GM12872 (cell line): ENCODE data around the gene KLHL15.

Experiments
- CTCF ChIP-seq: IDR thresholded peaks from 3 replicates; pipeline ENCODE4 v1.5.1; 2011; ENCODE audit warnings: low read depth, mild to moderate bottlenecking, low read length, moderate library complexity; ENCODE audit not compliant: insufficient read depth

Gene KLHL15, protein sequence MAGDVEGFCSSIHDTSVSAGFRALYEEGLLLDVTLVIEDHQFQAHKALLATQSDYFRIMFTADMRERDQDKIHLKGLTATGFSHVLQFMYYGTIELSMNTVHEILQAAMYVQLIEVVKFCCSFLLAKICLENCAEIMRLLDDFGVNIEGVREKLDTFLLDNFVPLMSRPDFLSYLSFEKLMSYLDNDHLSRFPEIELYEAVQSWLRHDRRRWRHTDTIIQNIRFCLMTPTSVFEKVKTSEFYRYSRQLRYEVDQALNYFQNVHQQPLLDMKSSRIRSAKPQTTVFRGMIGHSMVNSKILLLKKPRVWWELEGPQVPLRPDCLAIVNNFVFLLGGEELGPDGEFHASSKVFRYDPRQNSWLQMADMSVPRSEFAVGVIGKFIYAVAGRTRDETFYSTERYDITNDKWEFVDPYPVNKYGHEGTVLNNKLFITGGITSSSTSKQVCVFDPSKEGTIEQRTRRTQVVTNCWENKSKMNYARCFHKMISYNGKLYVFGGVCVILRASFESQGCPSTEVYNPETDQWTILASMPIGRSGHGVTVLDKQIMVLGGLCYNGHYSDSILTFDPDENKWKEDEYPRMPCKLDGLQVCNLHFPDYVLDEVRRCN

DNA sequence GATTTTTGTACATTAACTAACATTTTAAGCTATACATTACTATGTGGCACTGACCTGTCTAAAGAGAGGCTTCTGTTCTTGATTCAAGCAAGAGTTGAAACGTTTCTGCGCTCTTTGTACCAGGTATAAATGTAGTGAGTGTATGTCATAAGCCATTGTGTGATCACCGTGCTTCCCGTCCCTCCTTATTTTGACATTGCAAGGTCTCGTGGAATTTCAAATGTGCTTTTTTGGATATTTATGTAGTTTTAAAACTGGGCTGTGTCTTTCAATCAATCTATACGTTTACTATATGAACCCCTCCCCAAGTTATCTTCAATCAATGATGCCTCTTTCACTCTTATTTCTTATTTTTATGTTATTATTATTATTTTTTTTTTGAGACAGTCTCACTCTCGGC is at the start of gene KLHL15:
TSS of gene KLHL15 (minus strand) at position 101 of the 400 bp plus-strand sequence. CDS start 20,493 bp downstream, outside the sequence.
- TF ChIP-seq CTCF = no peak

DNA sequence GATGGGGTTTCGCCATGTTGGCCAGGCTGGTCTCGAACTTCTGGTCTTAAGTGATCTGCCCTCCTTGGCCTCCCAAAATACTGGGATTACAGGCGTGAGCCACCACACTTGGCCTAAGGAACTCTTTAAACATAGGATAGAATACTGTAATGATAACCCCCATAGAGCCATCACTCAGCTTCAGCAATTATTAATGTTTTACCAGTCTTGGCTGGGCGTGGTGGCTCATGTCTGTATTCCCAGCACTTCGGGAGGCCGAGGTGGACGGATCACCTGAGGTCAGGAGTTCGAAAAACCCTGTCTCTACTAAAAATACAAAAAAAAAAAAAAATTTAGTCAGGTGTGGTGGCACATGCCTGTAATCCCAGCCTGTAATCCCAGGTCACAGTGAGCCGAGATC is 42.9 kb upstream of the KLHL15 start:
- no peak for TF ChIP-seq CTCF

DNA sequence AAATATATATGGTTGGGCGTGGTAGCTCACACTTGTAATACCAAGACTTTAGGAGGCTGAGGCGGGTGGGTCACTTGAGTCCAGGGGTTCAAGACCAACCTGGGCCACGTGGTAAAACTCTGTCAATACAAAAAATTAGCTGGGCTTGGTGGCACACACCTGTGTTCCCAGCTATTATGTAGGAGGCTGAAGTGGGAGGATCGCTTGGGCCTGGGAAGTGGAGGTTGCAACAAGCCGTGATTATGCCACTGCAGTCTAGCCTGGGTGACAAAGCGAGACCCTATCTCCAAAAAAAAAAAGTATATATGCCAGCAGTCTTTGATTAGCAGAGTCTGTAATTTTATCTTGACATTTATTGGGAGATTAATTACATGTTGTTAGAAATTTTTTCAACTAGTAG is 36.5 kb upstream of the KLHL15 start:
- TF ChIP-seq CTCF = no peak

GRCh38 chrX:24055043-24055356 is 28.0 kb upstream of the KLHL15 start:
- TF ChIP-seq CTCF = no peak

DNA sequence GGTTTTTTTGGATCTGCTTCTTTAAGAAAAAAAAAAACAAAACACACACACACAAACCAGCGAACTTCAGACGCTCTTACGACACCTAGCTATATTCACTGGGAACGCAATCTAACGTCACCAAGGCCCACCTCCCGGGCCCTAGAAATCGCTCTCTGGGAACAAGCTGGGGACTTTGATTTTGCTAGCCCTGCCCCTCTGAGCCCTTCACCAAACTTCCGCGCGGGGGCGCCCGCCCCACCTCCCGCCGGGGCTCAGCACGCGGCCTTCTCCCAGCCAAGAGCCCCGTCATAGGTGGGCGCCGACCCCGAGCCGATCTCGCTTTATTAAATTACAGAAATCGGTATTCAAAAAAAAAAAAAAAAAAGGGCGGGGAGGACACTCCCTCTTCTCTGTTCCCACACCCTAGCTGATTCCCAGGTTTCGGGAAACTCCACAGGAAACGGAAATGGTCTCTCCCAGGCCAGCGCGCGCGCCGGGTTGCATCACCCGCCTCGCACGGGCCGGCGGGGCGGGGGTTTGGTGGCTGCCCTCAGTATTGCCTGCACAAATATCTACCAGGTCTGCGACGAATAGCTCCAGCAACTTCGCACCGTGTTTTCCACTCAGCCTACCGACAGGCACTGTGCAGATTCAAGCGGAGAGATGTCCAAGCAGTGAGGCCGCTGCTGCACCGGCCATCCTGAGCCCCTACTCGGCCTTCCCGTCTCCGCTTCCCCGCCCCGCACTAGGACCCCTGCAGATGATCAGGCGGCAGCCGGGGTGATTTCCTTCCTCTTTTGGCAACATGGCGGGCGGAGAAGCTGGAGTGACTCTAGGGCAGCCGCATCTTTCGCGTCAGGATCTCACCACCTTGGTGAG is 27.4 kb upstream of the KLHL15 start, which contains the start of gene EIF2S3:
TSS of gene EIF2S3 (plus strand) at position 775 of the 861 bp plus-strand sequence. CDS start at position 788, 13 bp downstream.
- peak; percentile 65 for TF ChIP-seq CTCF

DNA sequence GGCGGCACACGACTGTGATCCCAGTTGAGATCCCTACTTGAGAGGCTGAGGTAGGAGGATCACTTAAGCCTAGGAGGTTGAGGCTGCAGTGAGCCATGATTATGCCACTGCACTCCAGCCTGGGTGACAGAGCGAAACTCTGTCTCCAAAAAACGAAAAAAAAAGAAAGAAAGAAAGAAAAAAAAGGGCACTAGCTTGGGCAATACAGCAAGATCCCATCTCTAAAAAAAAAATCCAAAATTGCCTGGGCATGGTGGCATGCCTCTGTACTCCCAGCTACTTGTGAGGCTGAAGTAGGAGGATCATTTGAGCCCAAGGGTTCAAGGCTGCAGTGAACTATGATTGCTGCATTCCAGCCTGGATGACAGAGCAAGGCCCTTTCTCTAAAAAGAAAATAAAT is 10.7 kb upstream of the KLHL15 start:
- no peak for TF ChIP-seq CTCF

GRCh38 chrX:24034485-24034884 is 7.5 kb upstream of the KLHL15 start:
- no peak for TF ChIP-seq CTCF
